ENCODE data around the gene ZNF862.

The ZNF862 gene

DNA sequence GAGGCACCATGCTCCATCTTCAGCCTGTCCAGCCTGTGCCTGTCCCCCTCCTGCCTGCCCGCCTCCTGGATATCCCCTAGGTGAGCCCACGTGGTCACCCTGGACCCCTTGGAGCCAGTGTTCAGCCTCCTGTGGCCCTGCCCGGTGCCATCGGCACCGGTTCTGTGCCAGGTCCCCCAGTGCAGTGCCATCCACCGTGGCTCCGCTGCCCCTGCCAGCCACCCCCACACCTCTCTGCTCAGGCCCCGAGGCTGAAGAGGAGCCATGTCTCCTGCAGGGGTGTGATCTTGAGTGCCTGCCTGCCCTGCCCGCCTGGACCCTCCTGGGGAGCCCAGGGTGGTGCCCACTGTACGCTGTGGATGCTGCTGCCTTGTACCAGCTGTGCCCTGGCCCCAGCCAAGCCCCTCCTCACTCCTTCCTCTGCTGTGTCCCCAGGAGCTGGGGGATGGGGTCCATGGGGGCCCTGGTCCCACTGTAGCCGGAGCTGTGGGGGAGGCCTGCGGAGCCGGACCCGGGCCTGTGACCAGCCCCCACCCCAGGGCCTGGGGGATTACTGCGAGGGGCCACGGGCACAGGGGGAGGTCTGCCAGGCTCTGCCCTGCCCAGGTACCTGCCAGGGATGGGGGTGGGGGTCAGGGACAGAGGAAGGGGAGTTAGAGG is 26.2 kb upstream of the ZNF862 start:
- DNase-seq, result no peak

GRCh38 chr7:149813254-149814035 is 24.7 kb upstream of the ZNF862 start:
- no peak for DNase-seq

DNA sequence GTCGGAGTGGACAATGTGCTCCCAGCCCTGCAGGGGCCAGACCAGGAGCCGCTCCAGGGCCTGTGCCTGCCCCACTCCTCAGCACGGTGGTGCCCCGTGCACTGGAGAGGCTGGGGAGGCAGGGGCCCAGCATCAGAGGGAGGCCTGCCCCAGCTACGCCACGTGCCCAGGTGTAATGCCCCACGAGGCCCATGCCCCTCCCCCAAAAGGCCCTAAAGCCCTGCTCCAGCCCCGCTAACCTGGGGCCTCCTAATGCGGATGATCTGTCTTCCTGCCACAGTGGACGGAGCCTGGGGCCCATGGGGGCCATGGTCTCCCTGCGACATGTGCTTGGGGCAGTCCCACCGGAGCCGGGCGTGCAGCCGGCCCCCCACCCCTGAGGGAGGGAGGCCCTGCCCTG is 23.7 kb upstream of the ZNF862 start:
- DNase-seq, result no peak

DNA sequence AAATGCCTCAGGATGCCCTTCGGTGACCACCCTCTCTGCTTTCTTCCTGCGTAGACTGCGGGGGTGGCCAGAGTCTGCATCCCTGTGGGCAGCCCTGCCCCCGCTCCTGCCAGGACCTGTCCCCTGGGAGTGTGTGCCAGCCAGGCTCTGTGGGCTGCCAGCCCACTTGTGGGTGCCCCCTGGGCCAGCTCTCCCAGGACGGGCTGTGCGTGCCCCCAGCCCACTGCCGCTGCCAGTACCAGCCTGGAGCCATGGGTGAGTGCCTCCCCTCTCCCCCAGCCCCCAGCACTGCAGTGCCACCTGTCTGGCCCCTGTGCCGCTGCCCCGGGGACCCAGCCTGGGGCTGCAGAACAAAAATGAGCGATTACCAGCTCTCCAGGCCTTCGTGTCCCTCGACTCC is 23.1 kb upstream of the ZNF862 start:
- no peak for DNase-seq

DNA sequence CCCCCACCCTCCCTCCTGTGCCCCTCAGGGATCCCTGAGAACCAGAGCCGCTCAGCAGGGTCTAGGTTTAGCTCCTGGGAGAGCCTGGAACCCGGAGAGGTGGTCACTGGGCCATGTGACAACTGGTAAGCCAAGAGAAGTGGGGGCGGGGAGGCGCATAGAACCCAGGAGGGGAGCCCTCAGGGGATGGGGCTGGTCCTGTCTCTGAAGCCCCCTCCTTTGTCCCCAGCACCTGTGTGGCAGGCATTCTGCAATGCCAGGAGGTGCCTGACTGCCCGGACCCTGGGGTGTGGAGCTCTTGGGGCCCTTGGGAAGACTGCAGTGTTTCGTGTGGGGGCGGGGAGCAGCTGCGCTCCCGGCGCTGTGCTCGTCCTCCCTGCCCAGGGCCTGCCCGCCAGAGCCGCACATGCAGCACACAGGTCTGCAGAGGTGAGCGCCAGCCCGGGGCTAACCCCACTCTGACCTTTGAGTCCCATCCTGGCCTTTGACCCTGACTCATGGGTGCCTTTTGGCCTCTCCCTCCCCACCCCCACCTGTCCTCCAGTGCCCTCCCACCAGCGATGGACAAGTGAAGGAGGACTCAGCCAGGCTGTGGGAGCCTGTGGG is 22.4 kb upstream of the ZNF862 start:
- no peak for DNase-seq

DNA sequence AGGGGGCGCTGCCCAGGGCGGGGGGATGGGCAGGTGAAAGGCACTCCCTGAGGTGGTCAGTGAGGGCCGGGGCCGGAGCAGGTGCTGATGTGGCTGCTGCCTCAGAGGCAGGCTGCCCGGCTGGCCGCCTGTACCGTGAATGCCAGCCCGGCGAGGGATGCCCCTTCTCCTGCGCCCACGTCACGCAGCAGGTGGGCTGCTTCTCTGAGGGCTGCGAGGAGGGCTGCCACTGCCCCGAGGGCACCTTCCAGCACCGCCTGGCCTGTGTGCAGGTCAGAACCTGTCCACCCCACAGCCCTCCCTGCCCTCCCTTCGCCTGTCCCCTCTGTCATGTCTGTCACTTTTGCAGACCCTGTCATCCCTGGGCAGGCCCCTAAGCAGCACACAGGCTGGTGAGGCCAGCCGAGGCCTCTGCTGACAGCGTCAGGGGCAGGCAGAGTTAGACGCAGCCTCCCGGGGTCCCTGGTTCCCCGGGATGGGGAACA is 21.9 kb upstream of the ZNF862 start:
- no peak for DNase-seq

- no peak for DNase-seq
Measured at GRCh38 chr7:149816794-149817193, 21.4 kb upstream of the ZNF862 start.

DNA sequence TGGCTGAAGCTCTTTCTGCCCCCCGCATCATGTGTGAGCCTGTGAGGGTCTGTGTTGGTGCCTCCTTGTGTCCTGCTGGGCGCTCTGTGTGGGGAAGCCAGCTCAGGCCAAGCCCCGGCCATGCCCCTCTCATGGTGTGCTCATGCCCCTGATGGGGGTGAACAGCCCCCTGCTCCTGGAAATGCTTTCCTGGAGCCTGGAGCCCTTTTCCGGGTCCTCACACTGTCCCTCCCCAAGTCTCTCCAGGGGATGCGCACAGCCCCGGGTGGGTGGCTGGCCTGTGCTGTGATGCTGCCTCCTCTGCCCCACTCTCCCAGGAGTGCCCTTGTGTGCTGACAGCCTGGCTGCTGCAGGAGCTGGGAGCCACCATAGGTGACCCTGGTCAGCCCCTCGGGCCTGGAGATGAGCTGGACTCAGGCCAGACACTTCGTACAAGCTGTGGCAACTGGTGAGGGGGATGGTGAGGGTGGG is 20.8 kb upstream of the ZNF862 start:
- no peak for DNase-seq

DNA sequence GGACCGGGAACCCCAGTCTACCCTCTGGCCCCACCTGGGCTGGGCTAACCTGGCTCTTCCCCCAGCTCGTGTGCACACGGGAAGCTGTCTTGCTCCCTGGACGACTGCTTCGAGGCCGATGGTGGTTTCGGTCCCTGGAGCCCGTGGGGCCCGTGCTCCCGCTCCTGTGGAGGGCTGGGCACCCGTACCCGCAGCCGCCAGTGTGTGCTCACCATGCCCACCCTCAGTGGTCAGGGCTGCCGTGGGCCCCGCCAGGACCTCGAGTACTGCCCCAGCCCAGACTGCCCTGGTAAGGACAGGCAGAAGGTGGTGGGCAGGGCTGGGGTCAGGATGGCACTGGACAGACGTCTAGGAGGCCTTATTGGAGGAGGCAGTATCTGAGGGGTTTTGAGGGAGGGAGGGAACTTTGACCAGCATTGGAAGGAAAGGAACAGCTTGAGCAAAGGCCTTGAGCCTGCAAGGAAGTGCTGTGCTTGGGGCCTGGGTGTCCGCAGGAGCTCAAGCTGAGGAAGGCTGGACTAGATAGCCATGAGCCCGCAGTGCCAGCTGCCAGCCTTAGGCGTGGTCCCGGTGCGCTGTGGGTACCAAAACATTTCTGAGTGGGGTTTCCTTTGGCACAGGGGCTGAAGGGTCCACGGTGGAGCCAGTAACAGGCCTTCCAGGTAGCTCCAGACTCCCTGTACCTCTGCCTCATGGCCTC is 20.2 kb upstream of the ZNF862 start:
- DNase-seq, result no peak

GRCh38 chr7:149818536-149818840 is 19.7 kb upstream of the ZNF862 start:
- no peak for DNase-seq

- DNase-seq, result no peak
Measured at GRCh38 chr7:149819141-149819960, 18.8 kb upstream of the ZNF862 start.

DNA sequence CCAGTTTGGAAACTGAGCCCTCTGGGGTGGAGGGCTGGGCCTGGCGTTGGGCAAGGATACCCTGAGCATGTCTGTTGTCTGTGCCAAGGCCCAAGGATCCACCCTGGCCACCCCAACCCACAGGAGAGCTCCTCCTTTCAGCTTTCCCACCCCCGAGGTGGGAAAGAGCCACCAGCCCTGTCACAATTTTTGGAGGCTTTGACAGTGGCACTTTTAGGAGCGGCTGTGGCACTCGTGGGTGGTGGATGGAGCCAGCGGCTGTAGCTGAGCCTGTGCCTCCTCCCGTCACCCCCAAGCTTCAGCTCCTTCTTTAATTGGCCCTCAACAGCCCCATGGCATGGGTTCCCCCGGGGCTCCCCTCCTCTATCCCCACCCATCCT is 18.2 kb upstream of the ZNF862 start:
- no peak for DNase-seq

DNA sequence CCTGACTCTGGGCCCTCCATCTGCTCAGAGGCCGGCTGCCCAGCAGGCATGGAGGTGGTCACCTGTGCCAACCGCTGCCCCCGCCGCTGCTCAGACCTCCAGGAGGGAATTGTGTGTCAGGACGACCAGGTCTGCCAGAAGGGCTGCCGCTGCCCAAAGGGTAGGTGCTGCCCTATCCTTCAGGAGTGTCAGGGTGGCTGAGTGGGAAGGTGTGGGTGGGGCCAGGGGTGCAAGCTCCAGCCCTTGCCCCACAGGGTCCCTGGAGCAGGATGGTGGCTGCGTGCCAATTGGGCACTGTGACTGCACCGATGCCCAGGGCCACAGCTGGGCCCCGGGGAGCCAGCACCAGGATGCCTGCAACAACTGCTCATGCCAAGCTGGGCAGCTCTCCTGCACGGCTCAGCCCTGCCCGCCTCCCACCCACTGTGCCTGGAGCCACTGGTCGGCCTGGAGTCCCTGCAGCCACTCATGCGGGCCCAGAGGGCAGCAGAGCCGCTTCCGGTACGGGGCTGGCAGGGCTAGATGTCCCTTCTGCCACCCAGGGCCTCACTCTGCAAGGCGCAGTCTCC is 17.5 kb upstream of the ZNF862 start:
- no peak for DNase-seq

DNA sequence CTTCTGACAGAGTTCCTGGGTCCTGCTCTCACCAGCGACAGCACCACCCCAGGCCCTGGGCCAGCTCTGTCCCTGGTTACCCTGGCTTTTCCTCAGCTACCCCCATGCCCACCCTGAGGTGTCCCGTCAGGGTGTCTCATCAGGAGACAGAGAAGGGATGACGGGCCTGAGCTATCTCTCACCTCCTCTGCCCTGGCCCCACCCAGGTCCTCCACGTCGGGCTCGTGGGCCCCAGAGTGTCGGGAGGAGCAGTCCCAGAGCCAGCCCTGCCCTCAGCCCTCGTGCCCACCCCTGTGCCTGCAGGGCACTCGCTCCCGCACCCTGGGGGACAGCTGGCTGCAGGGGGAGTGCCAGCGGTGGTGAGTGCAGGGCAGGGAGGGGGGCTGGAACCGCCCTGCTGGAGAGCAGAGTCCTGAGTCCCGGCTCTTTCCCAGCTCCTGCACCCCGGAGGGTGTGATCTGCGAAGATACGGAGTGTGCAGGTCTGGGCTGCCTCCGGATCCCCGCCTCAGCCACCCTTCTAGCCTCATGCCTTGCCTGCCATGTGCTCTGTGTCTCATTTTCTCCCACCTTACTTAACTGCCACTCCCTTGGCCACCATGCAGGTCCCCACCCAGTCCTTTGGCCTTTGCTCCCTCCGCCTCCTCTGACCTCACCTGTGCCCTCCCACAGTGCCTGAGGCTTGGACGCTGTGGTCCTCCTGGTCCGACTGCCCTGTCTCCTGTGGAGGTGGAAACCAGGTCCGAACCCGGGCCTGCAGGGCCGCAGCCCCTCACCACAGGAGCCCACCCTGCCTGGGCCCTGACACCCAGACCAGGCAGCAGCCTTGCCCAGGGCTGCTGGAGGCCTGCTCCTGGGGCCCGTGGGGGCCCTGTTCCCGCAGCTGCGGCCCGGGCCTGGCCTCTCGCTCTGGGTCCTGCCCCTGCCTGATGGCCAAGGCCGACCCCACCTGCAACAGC is 16.7 kb upstream of the ZNF862 start:
- no peak for DNase-seq

DNA sequence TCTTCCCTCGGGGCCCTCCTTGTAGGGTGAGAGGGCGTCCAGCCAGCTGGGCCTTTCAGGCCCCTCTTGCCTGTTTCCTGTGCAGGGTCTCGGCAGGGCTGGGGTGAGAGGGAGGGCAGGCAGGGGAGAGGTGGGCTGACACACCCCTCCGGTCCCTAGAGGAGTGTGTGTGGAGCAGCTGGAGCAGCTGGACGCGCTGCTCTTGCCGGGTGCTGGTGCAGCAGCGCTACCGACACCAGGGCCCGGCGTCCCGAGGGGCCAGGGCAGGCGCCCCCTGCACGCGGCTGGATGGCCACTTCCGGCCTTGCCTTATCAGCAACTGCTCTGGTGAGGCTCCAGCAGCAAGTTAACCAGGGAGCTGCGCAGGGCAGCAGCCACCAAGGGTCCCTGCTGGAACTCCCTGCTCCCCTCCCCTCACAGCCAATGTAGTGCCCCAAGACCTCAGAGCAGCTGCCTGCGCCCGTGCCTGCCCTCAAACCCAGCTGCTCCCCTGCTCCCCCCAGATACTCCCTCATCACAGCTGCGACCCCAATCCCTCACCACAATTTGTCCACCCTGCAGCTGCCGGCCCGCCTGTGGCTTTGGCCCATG is 15.7 kb upstream of the ZNF862 start:
- no peak for DNase-seq

DNA sequence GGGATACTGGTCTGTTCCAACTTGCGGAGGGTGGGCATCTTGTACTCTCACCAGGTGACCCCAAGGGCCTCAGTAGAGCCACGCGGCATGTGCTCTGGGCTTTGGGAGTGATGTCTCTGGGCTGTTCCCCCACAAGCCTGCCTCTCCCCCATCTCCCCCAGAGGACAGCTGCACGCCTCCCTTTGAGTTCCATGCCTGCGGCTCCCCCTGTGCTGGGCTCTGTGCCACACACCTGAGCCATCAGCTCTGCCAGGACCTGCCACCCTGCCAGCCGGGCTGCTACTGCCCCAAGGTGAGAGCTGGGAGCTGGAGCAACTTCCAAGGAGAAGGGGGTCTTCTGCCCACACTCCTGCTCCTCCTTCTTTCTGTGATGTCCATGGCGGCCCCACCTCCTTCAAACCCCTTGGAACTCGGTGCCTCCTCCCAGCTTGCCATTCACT is 15.0 kb upstream of the ZNF862 start:
- DNase-seq, result no peak

DNA sequence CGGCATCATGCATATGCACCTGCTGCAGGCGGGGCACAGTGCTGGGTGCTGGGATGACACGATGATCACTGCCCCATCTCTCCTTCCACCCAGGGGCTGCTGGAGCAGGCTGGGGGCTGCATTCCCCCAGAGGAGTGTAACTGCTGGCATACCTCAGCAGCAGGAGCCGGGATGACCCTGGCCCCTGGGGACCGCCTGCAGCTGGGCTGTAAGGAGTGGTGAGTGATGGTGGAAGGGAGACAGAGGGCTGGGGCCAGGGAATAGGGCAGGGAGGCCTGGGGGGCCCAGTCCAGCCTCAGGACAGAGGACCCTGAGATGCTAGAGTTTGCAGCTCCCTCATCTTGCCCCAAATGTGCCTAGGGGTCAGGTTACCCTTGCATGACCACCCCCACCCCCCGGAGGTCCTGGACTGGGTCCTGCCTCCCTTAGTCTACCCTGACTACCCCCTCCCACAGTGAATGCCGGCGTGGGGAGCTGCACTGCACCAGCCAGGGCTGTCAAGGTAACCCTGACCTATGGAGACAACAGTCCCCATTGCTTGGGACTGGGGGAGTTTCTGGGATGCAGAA is 14.5 kb upstream of the ZNF862 start:
- DNase-seq, result no peak

- DNase-seq, result no peak
Measured at GRCh38 chr7:149824301-149824741, 13.9 kb upstream of the ZNF862 start.

DNA sequence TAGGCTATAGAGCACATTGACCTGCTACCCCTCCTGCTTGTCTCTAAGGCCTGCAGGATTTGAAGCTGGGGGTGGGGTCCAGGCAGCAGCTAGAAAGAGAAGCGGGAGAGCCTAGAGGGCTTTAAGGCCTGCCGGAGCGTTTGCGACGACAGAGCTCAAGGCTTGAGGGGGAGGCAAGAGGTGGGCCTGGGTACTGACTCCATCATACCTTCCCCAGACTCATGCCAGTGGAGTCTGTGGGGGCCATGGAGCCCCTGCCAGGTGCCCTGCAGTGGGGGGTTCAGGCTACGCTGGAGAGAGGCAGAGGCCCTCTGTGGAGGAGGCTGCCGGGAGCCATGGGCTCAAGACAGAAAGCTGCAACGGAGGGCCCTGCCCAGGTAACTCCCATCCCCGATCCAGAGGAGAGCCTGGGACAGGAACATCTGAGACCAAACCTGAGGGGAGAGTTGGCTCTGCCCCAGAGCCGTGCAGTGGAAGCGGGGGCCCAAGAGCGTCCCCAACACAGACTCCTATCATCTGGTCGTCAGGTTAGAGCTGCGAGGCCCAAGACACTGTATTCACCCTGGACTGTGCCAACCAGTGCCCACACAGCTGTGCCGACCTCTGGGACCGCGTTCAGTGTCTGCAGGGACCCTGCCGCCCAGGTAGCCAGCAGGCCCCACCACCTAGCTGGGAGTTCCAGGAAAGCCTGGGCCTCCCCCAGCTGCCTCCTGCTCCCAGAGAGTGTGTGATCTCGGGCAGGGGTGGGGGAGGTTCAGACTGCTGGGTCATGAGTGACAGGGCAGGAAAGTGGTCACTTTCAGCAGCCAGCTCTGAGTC is 13.2 kb upstream of the ZNF862 start:
- DNase-seq, result no peak

Measured in CD4-positive, alpha-beta T cell treated with Interleukin-1 beta for 1 hour (primary cell).